Measurements from ENCODE around the gene ATP11A.
"Not testable (repeated sequence)": the region's sequence is repeated elsewhere in the genome, so short reads cannot be mapped to it uniquely, and the experiment has no call there.

ATP11A gene

DNA sequence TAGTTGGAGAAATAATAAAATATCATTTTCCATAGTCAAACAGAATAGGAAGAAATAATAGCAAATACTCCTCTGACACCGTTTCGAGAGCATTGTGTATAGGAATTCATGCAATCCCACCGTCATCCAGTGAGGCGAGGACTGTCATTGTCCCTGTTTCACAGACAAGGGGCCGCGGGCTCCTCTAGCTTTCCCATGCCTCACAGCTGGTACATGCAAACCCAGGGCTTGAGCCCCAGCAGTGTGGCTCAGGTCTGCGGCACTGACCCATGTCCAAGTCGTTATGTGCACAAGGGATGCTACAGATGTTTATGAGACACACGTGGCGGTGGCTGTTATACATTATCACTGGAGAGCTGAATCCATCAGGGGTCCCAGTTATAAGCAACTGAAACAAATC, 18.5 kb upstream of the ATP11A start:
- DNase-seq = no peak

DNA sequence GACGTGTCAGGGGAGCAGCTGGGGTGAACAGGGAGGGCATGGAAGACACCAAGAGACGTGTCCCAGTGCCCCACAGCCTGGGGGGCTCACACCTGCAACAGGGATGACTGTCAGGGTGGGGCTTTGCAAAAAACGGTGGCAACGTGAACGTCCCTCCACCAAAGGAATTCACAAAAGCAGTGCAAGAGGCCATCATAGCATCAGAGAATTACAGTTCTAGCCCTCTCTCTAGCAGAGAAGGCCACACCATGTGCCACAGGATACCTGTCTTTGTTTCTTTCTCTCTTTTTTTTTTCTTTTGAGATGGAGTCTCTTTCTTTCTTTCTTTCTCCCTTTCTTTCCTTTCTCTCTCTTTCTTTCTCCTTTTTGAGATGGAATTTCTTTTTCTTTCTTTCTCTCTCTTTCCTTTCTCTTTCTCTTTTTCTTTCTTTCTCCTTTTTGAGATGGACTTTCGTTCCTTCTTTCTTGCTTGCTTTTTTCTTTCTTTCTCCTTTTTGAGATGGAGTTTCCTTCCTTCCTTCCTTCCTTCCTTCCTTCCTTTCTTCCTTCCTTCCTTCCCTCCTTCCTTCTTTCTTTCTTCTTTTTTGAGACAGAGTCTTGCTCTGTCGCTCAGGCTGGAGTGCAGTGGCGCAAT, 17.1 kb upstream of the ATP11A start:
- no peak for DNase-seq

DNA sequence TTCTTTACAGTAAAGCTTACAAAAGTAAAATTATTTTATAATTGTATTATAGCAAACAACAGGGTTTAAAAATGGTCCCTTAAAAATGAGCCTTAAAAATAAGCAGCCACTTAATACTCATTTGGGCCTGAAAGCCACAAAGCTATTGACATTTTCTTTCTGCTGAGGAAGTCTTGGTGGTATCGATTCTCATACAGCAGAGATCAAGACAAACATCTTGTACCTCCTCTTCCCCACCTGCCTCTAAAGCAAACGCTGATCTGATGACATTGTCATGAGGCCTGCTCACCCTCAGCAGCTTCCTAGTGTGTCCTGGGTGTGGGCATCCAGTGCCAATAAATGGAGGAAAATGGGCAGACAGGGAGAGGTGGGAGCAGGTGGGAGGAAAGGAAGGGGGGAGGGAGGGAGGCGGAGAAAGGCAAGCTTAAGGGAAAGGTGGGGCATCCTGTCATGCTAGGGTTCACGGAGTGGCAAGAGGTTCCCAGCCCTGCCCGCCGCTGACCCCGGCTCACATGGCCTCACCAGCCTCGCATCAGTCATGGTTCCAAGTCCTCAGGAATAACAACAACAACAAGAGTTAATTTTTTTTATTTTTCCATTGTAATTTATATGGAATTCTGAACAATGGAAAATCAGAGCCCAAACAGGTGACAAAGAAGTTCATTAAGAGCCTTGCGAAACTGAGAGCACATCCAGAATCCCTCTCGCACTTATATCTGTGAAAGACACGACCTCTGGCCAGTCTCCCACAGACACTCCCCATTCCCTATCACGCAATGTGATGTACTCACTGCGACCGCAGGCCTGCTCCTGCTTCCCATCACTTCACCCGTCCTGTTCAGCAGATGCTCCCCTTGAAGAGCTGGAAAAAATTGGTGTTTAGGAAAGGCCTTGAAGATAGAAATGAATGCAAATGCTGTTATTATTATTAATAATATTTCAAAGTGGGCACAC, 15.1 kb upstream of the ATP11A start:
- no peak for DNase-seq

DNA sequence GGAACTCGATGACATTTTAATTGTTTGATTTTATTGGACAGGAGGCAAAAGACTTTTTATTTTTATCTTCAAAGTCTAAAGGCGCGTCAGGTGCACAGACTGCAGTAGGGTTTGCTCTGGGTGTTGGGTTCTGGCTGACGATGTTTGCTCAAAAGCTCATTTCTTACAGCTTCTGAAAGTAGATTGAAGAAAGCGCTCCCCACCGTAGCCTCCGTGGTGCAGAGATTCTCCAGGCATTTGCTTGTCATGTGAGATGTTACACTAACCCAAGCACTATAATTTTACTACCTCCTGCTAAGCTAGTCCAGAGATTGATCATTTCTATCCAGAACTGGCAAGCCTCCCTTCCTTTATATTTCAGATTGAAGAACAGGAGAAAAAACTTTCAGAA, 14.5 kb upstream of the ATP11A start:
- DNase-seq = no peak

DNA sequence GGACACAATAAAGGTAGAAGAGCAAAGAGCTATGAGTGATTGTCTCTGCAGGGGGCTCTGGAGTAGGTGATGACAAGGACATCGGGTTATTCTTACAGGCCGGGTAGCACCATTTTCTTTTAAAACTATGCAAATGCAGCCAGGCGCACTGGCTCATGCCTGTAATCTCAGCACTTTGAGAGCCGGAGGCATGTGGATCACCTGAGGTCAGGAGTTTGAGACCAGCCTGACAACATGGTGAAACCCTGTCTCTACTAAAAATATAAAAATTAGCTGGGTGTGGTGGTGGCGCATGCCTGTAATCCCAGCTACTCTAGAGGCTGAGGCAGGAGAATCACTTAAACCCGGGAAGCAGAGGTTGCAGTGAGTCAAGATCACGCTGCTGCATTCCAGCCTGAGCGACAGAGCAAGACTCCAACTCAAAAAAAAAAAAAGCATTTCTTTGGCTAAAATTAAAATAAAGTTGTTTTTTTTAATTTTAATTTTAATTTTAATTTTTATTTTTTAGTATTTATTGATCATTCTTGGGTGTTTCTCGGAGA, 12.3 kb upstream of the ATP11A start:
- not testable (repeated sequence) for DNase-seq

DNA sequence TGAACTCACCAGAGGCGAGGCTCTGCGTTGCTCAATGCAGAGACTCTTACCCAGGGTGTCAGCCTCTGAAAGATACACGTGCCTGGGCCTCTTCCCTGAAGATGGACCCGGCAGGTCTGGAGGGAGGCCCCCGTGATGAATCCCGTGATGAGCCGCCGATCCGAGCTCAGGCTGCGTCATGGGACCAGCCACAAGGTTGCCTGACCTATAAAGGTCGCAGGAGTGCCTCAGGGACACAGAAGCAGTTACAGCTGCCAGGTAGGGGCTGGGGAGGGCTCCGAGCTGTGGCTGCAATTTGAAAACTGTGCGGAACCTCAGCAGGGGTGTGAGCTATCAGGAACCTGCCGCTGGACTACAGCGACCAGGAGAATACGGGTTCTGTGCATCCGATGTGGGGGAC, 10.5 kb upstream of the ATP11A start:
- DNase-seq = no peak

DNA sequence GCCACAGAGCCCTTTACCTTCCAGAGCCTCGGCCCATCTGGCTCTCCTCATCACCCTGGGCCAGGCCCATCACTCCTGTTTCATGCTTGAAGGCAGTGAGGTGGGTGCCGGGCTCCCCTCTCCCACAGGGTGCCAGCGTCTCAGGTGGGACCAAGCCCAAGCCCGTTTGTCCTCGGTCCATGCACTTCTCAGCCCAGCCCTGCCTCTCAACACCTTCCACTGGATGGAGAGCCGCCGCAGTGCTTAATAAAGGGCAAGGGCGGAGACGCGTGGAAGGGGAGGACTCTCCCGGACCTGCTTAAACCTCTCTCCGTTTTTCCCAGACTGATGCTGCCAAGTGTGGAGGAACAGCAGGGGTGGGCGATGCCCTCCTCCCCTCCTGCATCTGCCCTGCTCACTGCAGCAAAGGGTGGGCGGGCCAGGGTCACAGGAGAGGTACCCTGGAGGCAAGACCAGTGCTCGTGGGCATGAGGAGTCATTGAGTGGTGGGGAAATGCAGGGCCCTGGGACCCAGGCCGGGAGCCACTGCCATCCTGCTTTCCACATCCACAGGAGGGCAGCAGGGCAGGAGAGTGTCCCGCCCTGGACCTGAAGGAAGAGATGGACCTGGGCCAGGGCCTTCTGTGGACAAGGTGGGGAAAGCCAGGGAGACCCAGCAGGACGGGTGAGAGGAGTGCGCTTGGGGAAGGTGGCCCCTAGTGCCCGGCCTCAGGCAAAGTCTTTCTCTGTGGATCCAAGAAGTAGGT, 9.7 kb upstream of the ATP11A start:
- no peak for DNase-seq

DNA sequence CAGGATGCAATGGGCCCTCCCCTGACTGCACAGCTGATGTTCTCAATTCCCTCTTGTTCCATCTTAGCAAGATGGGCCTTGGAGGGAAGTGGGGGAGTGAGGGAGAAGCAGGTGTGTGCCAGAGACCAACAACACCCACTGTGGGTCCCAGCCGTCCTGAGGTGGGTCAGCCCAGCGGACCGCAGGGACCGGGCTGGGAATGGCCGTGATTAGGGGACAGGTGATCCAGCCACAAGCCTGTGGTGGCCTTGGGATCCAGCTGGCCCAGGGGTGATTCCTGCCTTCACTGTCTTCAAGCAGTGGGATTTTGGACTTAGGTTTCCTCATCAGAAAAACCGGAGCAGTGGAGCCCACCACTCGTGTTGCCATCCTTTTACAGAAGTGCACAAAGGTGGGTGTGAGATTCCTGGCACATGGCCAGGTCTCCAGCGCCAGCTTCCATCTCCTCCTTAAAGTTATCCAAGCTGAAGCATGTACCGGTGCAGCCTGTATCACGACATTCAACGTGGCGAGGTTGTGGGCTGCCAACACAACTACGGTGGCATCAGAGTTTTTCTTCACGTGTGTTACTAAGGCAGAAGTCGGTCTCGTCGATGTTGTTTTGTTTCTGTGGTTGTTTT, 9.0 kb upstream of the ATP11A start:
- DNase-seq = no peak

DNA sequence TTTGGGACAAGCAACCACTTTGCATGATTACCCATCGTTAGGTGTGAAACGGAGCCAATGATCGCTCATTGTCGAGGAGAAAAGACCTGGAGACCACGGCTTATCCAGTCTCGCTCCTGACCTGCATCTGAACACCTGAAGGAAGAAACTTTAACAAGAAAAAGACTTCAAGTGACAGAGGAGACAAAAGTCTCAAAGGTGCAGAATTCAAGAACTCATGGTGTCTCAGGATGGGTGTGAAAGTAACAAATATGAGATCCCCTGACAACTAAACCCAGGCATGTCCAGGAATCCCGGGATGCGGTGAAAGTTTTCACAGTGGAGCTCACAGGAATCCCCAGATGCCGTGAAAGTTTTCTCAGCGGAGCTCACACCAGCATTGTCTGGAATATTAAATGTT, 6.3 kb upstream of the ATP11A start:
- no peak for DNase-seq

DNA sequence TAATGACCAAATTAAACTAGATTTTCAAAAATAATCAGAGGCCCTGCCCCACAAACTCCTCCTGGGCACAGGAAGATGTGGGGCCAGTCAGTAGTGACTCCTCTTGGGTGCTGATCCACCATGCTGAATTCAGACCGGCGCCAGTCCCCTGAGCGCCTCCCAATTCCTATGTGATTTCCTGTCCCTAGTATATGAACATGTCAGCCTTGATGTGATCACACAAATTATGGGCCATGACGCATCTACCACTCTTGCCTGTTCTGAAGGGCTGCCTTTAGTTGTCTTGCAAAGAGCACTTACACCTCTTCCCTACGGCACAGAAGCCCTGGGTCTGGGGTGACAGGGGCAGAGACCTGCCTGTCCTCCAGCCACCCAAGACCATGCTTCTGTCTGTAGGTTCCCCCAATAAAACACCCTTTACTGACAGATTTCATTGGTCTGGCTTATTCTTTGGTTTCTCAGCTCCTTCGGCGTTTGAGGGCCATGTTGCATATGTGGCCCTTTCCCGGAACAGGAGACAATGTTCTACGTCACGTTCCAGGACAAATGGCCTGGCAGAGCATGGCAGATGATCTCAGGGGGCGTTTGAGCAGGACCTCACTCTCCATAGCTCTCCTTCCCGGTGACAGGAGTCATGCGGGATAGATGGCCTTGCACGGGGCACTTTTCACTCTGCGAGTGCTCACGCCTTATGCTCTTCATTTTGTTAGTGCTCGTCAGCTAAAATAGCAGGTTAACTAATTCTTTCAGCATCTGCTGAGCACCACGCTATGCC, 5.6 kb upstream of the ATP11A start:
- DNase-seq = no peak

DNA sequence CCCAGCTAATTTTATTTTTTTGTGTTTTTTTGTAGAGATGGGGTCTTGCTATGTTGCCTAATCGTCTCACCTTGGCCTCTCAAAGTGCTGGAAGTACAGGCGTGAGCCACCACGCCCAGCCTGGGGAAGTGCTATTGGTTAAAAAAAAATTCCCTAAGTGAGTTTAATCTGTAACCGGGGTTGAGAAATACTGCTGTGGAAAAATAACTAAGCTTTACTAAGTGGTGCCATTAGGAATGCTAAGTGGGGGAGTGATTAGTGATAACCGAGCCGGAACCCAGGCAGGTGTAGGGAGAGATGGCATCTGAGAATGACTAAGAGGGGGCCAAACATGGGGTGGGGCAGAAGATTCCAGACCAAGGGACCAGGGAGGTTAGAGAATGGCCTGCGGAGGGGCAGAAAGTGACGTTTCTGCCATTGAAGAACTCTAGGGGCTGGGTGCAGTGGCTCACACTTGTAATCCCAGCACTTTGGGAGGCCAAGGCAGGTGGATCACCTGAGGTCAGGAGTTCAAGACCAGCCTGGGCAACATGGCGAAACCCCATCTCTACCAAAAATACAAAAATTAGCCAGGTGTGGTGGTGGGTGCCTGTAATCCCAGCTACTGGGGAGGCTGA, 4.5 kb upstream of the ATP11A start:
- DNase-seq = not testable (repeated sequence)

DNA sequence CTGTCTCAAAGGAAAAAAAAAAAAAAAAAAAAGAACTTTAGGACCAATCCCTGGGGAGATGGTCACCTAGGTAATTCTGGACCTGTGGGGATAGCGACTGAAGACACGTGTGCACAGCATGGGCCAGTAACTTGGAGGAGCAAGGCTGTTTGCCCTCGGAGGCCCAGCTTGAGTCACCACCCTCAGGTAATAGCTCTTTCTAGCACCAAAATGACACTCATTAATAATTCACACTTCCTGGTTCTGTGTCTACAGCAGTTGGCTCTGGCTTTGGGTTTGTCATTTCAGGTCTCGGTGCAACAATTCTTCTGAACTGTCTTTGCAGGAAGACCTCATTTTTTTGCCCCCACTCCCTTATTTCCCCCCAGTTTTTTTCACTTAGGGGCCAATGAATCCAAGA, 3.9 kb upstream of the ATP11A start:
- no peak for DNase-seq

DNA sequence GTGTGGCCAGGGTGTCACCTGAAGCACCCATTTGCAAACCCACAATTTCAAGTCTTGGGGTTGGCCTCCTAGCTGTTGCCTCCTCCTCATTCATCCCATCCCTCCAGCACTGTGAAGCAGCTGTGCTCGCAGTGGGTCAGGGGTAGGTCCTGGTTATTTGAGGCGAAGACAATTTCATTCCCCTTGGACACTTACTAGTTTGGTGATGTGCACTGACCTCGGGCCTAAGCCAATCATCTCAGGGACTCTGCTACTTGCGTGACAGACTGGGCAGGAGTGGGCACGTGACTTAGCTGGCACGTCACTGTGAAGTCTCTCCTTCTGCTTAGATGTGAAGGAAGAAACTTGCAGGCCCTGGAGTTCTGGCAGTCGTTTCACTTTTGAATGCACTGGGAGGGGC, 3.5 kb upstream of the ATP11A start:
- DNase-seq = no peak

DNA sequence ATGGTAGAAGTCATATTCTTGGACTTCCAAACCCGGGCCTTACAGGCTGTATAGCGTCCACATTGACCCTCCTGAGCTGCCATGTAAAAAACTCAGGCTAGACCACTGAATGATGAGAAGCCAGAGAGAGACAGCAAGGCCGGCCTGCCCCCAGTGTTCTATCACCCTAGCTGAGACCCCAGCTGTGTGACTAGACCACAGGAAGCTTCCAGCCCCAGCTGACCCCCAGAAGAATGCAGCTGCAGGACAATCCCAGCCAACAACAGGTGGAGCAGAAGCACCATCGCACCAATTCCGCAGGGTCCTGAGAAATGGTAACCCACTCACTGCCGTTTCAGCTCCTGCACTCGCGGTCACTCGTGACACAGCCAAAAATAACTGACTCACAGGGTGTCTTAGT, 2.9 kb upstream of the ATP11A start:
- no peak for DNase-seq

DNA sequence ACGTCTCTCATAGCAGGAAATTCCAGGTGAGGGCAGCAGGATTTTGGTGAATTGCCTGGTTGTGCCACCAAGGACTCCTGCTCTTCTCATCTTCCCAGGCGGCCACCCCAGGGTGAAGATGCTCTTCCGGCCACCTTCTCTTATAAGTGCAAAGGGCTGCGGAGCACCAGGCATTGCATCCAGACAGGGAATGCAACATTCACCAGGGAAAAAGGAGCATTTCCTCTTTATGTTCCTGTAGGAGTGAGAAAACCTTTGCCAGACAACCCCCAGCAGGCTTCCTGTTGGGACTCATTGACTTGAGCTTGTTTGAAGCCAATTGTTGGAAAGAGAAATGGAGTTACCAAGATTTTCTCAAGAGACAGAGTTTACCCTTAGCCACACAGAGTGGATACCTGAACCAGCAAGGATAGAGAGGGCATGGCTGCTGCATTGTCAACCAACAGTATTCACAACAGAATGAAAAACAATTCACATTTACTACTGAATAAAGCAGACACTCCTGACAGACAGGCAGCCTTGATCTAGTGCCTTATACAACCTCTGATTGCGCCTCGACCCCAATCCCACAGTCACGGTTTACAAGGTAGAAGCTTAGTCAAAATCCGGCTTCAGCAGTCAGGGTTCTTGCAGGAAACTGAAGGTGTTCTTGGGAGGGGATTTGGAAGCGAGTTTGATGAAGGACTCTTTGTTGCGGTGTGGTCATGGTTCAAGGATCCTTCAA, 1.8 kb upstream of the ATP11A start:
- DNase-seq = no peak

DNA sequence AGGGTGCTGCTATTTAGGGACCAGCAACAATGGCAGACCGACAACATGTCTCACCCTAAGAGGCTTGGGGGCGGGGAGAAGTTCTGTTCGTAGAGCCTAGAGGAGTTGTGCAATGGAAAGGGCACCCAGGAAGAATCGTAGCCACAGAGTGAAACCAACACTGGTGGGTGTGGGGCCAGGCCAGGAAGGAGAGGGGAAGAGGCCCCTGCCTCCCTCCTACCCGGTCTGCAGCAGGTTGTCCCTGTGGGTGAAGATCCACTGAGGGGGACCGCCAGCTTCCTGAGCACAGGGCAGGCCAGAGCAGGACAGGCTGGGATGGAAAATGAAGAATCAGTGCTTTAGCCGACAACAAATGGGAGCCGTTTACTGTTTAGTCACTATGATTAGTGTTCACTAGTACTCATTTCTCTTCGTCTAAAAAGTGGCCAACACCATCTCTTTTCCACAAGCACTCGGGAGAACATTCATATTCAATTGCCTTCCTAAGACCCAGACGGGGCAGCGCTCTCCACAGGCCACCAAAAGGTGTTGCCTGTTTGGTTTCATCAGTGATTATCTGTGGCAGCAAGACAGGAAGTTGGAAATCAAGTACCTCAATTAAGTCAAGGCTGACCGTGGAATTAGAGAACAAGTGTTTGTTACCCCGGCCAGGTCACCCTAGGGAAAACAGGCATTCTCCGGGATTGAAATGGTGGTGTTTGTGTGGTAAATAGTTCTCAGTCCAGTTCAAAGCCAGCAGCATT, 1.1 kb upstream of the ATP11A start:
- DNase-seq = no peak

DNA sequence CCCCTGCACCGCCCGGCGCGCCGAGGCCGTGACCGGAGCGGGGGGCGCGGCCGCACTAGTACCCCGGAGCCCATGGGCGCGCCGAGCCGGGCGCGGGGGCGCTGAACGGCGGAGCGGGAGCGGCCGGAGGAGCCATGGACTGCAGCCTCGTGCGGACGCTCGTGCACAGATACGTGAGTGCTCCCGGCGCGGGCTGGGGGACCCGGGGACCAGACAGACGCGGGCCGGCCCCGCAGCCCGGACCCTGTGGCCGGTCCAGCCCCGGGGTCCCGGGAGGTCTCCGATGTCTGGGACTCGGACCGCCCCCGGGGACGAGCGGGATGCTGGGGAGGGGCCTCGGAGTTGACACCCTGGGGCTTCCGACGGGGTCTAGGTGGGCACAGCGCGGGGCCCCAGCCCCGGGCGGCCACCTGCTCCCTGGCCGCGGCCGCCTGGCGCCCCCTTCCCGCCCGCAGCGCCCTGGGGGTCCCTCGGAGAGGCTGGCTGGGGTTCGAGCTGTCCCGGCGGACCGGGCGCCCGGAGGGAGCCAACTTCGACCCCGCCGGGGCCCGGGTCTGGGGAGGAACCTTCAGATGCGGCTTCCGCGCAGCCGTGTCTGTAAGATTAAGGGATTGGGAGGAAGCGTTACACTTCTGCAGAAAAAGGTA, 568 bp downstream of the ATP11A start:
- no peak for DNase-seq

DNA sequence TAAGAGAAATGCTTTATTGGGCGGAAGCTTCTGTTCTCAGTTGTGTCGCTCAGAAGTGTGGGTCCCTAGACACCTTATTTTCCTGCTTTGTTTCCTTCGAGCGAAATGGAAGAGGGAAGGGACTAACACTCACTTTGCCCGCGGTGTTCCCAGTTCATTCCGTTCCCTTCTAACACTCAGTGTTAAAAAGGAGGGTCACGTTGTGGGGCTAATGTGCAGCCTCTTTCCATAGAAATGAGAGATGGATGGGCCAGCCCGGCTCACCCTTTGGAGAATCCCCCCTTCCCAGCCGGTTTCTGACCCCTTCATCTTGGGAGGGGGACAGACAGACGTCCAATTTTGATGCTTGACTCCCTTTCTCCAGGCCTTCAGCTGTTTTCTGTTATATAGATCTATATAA, 2.3 kb downstream of the ATP11A start:
- no peak for DNase-seq

DNA sequence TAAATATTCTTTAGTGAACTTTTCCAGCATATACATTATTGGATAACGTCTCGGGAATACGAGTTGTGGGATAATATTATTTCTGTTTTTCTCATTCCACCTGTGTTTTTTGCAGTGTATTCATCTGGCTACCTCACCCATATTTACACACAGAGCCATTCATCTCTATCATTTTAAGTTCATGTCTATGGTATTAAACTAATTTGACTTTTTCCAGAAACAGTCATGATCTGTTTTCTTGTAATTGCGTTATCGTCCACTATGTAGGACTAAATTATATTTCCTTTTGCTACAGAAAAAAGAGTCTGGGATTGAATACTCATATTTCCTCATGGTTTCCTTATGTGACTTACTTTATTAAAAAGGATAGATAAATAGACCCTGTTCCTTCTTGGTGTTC, 2.7 kb downstream of the ATP11A start:
- no peak for DNase-seq

All from activated gamma-delta T cell treated with Interleukin-2 at 50 U/mL for 16 hours (primary cell).